Right lung (tissue), 5 donors: ENCODE measurements around the gene CEP85L. TPM values are rescaled to one million over a fixed set of nuclear protein-coding genes. Genes with fewer than 3 reads are reported as not detected.

Experiments
- DNase-seq, 2 donors: peaks; one replicate each; pipeline ENCODE4 v3.0.0-alpha.2; 2013
- polyA plus RNA-seq, 5 donors: library from polyadenylated mRNA; unstranded; fragments of 120-200 nt; gene quantifications; one replicate each; pipeline versions ENCODE4 v1.2.1 to v1.2.3, GENCODE V29; 2013; ENCODE audit warnings: inconsistent platforms in 1 of 5, low replicate concordance in 1 of 5; ENCODE audit not compliant: insufficient read length in 5 of 5, insufficient read depth in 1 of 5

CEP85L gene
- polyA plus RNA-seq, 5 donors = 8.6 to 15.5 (median 11.9) TPM

DNA sequence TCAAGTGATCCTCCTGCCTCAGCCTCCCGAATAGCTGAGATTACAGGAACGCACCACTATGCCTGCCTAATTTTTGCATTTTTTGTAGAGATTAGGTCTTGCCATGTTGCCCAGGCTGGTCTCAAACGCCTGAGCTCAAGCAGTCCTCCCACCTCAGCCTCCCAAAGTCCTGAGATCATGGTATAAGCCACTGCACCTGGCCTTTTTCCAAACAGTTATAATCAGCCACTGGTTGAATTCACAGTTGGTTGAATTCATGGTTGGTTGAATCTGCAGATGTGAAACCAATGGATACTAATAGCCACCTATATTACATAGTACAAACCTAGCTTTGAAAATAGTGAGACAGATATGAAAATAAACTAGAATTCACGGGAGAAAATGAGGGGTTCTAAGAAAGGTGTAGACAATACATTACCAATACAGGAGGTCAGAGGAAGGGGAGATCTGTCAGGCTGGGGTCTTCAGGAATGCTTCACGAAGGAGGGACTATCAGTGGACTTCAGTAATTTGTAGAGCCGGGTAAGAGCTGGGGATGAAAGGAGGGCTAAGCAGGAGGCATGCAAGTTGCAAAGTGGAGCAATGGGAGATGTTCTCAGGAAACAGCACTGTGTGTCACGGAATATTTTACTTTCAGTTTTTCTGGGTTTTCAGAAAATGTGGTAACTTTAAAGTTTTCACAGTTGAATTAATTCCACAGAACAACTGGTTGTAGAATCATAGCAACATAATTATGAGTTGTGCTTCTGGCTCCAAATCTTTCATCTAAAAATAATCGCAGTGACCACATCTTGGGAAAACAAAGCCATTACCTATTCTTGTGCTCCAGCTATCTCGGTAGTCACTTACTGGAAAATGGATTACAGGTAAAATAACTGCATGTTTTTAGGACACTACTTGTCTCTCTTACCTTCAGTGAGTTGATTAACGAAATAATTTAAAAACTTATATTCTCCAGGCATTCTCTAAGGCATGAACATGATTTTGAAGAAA lies 12.9 kb upstream of the CEP85L start:
- DNase-seq = no peak

DNA sequence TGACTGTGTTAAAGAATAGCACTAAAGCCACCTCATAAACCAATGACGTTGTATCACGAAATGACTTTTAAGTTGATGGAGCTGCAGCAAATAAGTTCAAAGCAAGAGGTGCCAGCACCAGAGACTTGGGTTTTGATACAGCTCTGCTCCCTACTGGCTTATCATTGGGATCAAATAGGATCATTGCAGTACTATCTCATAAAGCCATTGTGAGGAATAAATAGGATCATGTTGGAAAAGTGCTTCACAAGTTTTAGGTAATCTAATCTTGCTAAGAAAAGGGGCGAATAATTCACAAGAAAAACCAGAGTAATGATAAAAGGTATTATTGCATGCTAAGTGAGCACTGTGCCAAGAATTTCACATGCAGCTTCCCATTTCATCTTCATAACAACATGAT lies 10.4 kb upstream of the CEP85L start:
- DNase-seq = no peak

DNA sequence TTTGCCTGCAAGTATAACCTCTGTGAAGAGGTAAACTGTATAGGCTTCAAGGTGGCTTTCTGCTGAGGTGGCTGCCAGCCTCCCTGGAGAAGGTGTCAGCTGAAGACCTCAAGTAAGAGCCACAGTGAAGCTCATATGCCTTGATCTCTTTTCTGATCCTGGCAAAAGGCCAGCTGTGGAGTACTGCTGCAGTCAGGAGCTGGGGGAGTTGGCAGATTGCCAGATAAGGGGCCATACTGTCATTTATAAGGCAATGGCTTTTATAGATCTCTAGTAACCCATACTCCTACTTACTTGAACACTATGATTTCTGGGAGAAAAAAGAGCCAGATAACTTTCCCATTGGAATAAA lies 8.8 kb upstream of the CEP85L start:
- DNase-seq = no peak

DNA sequence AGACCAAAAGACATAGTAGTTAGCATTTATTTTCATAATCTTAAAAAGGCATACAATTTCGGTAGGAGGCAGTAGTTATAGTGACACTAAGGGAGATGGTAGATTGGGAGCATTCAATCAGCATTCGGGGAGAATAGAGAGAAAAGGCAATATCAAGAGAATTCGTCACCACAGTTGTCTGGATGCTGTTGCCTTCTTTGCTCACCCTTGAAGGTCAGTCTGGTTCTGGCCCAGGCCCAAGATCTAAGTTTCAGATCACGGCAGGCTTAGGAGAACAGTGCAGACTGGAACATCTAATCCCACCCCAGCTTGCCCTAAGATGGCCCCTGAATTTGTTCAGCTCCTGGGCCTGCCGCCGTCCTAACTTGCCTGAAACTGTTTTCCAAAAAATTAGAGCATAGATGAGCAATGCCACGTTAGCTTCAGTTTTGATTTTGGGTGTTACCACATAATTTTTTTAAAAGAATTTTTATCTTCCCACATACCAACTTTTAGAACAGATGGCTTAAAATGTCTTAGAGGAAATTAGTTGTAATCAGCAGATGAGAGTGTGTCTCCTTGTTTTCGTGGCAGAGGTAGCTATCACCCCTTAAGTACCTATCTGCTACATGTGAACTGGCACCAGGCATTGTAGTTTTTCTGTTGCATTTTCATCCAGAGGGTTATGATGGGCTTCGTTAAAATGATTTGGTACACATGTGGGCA lies 8.3 kb upstream of the CEP85L start:
- DNase-seq = no peak

DNA sequence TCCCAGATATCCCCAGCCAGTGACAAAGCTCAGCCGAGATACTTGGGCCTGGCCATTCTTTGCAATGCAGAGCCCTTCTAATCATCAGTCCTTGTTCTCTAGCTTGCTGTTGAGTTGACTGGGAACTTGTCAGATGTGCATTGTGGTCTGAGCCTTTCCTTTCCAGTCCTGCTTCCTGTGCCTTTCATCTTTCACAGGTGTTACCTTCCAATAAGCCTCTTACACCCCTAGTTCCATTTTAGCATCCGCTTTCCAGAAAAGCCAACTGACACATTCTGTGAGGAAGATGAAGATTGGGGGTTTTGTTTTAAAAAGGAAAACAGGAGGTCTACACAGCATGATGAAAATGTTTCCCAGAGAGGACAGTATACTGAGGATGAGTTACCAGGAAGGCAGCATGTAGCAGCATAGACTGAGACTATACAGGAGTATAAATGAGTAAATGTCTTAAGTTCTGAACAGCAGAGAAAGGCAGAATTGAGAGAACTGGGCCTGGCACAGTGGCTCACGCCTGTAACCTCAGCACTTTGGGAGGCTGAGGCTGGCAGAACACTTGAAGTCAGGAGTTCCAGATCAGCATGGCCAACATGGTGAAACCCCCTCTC lies 5.6 kb upstream of the CEP85L start:
- no peak for DNase-seq

DNA sequence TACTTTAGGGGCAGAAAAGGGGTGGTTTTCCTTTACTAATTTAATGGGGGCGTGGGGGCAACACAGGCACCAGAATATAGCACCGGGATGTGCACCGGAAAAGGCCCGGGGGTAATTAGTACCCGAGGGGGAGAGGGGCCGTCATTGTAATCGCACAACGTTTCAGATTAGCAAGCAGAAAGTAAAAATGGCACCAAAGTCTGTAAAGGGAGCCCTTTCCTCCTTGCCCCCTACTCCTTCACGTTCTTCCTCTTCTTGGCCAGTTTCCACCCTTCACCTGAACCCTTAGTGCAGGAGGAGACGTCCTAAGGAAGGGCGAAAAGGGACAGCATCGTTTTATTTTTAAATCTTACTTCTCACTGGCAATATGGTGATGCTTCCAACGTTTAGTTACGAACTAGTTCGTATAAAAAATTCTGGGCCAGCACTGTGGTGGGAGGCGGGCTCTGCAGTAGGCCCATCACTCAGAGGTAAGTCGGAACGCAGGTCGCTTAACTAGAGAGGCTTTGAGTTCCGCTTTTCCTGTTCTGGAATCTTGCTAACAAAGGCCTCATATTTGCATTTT lies 742 bp upstream of the CEP85L start:
- peak in 1 of 2 donors; percentile 15 for DNase-seq

DNA sequence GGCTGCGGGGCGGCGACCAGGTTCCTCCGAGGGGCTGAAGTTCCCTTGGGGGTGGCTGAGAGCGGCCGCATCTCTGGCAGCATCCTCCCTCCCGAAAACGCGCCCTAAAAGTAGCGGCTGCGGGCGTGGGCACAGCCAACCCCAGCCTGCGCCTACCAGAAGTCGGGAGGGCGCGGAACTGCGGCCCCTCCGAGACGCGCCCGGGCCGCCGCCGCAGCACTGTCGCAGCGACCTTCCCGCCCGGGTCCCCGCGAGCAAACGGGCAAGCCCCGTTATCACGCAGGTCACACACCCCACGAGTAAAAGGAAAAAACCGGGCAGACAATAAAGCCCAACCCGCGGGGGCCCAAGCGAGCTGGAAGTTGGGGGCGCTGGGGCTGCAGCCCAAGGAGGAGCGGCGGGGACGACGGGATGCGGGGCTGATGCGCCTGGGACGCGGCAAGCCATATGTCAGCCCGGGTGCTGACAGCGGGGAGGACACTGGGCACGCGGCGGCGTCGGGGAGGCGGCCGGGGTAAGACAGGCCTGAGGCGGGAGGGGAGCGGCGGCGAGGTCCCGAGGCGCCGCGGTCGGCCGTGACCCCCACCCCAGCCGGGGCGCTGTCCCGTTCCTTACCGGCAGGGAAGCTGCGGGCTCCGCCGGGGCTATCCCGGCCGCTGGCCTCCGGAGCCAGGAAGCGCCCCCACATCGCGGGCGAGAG lies 659 bp downstream of the CEP85L start:
- peak in 1 of 2 donors; percentile 50 for DNase-seq

DNA sequence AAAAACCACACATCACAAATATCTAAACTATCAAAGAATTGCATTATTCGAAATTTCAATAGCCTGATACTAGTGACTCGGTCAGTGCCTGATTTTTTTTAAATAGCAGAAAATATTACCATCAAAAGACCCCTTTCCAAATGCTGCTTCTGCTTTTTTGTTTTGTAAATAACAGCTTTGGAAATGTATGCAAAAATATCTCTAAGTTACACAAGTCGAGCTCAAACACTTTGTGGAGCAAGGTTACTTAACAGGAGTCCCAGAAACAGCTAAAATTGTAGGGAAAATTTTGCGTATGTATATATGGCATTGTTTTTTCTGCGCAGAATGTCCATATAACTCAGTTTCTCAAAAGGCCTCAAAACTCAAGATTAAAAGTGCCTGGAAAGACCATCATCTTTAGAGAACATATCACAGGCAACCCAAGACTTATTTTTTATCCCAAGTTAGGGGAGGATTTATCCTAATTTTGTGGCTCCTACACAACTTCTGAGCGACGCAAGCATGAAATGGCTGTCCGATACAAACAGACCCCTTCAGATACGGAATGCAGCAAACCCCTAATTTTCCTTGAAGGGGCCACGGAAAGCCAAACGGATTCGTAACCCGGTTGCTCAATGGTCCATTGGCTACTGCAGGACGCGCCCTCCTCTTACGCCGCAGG lies 1.3 kb downstream of the CEP85L start:
- peak; percentile 70 to 74 for DNase-seq

DNA sequence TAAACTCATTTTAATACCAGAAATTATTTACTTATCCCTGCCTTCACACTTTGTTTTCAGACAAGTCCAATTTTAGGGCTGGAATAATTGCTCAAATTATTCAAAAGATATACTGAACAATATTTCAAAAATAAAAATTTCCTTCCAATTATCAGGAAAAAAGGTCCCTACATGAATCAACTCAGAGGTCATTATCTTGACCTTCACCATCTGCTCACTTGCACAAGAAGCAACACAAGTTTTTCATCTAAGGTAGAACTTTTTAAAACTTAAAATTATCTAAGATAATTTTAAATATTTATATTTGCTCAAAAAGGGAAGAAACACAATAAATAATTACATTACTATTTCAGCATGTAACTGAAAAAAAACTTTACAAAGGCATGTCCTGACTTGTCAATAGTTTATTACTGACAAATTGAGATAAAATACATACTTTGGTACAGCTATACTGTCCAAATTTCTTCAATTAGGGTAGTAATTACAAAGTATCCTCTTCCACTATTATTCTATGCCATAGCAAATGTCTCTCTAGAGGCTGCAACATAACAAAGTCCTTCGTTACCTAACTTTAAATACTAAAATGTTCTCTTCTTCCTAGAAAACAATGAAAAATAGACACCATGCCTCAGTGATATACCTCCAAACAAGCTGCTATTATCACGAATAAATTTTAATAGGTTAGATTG lies 2.4 kb downstream of the CEP85L start:
- DNase-seq = no peak

DNA sequence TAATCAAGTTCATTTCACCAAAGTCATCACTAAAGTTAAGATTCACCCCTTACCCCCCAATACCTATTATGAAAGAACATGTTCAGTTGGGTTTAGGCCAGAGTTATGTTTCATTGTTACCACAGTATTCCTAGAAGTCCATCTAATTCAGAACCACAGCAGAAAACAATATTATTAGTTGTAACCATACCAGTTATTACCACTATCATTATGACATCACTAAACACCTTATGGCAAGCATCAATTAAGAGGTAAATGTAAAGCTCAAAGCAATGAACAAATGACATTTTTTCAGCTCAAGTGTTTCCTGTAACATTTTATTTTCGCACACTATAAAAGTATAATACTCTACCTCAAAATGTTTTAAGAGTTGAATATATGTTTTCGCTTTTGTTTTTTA lies 4.4 kb downstream of the CEP85L start:
- DNase-seq = no peak

DNA sequence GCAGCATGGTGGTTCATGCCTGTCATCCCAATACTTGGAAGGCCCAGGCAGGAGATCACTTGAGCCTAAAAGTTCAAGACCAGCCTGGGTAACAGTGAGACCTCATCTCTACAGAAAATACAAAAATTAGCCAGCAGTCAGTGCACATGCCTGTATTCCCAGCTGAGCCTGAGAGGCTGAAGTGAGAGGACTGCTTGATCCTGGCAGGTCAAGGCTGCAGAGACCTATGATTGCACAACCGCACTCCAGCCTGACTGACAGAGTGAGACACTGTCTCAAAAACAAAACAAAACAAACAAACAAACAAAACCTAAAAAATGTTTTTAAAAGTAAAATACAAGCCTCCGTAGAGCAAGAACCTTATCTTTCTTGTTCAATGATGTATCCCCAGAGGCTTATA lies 6.0 kb downstream of the CEP85L start:
- no peak for DNase-seq

DNA sequence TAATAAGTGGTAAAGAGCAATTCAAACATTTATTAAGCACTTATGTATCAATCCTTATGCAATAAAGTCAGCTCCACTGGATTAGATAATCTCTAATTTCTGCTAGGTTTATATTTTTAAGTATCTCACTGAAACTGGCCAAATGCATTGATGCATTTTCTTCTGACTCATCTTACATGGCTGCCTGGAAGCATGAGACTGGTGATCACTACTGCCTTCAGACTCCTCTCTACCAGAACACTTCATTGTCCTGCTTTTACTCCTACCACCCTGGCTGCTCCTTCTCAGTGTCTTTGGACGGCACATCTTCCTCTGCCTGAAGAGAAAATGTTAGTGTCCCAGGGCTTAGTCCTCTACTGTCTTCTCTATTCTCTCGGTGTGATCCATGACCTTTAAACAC lies 7.4 kb downstream of the CEP85L start:
- no peak for DNase-seq

DNA sequence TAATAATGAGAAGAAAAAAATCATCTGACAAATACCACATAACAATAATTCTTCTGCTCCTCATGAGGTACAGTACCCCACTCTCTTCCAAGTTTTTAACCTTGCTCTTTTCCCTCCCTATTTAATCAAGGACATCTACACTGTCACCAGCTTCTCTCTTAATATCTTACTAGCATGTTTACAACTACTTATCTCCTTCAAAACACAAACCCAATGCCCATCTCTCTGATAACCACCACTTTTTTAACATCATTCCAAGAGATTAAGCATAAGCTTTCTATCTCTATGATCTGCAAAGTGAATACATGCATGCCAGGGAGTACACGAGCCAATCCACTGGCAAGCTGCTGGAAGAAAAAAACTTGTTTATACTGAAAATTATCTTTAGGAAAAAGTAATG lies 10.3 kb downstream of the CEP85L start:
- no peak for DNase-seq

DNA sequence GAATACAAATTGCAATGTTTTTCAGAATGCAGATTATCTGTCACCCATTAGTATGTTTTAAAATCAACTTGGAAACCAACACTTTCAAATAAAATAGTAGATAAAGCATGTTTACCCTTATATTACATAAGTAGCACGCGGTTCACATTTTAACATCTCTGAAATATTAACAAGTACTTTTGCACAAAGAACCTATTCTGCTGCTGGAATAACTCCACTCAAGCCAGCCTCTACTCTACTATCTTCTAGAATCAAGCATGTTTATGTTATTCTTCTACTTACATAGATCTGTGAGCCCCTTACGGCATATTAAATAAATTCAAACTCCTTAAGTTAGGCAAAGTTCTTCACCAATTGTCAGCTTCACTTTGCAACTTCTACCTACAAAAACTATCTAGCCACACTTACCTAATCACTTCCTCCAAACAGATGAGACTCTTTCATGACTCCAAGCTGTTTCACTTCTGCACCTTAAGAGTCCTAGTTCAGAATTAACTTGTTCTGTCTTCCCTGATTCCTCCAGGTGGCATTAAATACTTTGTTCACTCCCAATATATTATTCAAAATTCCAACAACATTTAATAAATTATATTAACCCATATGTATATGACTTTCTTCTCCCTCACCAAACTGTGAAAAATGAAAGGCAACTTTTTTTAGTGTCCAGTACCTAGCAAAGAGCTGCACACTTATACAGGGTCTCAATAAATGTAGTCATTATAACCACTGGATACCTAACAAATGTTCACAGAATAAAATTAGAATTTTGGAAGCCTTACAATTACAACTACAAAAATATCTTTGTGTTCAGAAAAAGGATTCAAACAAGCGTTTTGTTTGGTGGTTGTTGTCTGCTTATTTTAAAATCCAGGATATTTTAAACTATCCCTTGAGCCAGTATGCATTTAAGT lies 12.1 kb downstream of the CEP85L start:
- DNase-seq = no peak

DNA sequence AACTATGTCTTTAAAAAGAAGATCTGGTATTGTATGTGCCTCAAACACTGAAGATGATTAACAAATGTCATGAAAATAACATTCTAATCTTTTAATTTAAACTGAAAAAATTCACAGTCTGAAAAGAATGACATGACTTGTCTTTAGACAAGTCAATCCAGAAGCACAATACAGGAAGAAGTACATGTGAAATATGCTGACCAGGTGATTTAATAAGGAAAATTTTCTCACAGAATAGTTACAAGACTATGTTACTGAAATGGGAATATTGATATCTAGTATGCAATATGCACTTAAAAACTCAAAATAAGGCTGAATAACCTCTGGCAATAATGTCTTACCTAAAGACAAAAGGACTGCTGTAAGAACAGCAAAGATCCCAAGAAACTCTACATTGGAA lies 13.1 kb downstream of the CEP85L start:
- no peak for DNase-seq

DNA sequence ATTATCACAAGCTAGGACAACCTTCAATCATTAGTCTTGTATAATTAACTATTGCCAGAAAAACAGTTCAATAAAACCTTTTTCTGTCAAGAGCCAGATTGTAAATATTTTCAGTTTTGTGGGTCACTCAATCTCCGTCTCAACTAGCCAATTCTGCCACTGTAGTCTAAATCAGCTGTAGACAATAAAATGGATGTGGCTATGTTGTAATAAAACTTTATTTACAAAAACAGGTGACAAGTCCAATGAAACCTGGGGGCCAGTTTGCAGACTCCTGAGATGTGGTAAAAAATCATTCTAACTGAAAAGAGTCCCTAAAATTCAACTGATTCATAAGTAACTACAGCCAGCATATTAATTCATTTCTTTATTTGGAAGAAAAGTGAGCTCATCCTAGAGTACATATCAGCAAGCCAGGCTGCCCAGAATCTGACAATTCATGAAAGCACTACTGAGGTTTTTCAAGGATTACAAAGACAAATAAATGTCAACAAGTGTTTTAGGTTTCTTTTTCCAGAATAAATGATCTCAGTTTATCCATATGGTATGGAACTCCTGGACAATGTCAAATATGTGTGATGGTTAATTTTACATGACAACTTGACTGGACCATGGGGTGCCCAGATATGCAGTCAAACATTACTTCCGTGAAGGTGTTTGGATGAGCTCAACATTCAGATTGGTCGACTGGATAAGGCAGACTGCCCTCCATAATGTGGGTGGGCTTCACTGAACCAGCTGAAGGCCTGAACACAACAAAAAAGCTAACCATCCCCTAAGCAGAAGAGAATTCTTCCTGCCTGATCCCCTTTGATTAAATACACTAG lies 15.3 kb downstream of the CEP85L start:
- DNase-seq = no peak

DNA sequence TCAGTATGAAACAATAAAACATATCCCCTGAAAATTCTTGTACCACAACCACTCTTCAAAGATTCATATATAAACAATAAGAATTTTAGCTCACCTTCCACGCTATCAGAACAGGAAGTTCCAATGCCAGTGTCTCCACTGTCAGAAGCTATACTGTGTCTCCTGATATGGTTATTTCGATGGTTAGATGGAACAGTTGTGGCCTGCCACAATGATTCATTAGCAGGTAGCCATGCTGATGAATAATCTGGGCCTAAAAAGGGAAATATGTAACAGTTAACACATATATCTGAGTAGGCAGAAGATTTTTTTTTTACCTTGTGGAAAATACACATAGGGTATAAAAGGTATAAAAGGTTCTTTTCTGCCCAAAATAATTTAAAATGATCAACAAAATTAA lies 19.0 kb downstream of the CEP85L start:
- no peak for DNase-seq

DNA sequence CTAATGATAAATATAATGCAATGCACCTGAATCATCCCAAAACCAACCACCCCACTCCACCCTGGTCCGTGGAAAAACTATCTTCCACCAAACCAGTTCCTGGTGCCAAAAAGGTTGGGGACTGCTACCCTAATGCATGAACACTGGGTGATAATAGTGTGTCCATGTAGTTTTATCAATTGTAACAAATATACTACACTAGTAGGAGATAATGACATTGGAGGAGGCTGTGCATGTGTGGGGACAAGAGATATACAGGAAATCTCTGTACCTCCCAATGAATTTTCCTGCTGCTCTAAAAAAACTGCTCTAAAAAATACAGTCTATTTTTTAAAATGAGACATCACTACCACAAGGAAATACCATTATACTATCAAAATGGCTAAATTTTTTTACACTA lies 20.5 kb downstream of the CEP85L start:
- DNase-seq = no peak

DNA sequence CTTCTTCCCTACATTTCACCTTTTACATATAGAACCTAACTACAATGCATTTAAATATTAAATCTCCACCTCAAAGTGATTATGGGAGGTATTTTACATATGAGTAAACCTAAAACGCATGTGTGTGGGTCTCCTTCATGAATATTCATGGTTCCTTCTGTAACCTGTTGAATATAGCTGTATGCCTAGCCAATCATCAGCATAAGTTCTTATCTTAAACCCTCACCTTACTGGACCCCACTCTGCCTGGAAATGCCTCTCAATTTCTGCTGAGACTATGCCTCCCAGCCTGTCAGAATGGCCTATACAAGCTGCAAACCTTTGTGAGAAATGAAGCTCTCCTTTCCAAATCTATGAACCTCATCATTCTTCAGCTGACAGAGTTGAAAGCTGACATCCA lies 21.3 kb downstream of the CEP85L start:
- no peak for DNase-seq
